ENCODE data around the gene PUS1. TPM values are rescaled to one million over a fixed set of nuclear protein-coding genes. Genes with fewer than 3 reads are reported as not detected.

Gene PUS1
- total RNA-seq, 1 donor from 2014 or later, result 7.7 TPM

DNA sequence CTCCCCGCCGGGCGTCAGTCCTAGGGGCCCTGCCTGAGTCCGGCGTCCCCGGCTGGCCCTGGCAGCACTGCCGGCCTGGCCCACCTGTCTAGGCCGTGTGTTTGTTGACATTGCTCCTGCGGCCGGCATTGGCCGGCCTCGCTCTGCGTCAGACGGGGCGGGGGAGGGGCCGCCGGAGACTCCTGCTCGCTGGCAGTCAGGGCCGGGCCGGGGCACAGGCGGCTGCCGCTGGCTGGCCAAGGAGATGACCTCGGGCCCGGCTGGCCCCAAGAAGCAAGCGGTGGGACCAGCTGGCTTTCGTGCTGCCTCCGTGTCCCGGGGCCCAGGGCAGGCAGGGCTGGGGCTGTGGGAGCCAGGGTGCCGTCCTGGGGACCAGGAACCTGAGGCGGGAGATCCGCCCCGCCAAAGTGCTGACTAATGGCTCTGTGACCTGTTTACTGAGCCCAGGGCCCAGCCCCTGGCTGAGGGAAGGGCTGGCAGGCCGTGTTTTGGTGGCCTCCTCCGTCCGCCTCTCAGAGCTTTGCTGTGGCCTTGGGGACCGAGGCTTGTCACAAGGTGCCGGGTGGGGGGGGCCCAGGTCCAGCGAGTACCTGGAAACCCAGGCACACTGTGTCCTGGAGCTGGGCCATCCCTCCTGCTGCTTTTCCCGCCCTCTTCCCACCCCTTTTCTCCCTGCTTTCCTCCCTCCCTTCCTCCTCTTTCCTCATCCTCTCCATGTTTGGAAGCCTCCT is 32.8 kb upstream of the PUS1 start:
- TF ChIP-seq, protein P1, sequence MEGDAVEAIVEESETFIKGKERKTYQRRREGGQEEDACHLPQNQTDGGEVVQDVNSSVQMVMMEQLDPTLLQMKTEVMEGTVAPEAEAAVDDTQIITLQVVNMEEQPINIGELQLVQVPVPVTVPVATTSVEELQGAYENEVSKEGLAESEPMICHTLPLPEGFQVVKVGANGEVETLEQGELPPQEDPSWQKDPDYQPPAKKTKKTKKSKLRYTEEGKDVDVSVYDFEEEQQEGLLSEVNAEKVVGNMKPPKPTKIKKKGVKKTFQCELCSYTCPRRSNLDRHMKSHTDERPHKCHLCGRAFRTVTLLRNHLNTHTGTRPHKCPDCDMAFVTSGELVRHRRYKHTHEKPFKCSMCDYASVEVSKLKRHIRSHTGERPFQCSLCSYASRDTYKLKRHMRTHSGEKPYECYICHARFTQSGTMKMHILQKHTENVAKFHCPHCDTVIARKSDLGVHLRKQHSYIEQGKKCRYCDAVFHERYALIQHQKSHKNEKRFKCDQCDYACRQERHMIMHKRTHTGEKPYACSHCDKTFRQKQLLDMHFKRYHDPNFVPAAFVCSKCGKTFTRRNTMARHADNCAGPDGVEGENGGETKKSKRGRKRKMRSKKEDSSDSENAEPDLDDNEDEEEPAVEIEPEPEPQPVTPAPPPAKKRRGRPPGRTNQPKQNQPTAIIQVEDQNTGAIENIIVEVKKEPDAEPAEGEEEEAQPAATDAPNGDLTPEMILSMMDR (IDR thresholded peaks at IDR 0.05; ENCODE audit: borderline replicate concordance), result no peak
- peaks cover 19% of the 10 kb centered on the region for H3K36me3 ChIP-seq
- H3K9me3 ChIP-seq (replicated peaks), result no peaks in the 10 kb centered on the region
- peaks cover 61% of the 10 kb centered on the region for H3K4me1 ChIP-seq
- intact Hi-C loops (cut with micrococcal nuclease), result no loop called here
- H3K27ac ChIP-seq (replicated peaks), result peak overlapping the region; percentile 99
- peak overlapping the region; percentile 79 for H3K4me3 ChIP-seq
- H3K27me3 ChIP-seq (ENCODE audit: low read depth), result no peaks in the 10 kb centered on the region
- peak; percentile 92 for DNase-seq

DNA sequence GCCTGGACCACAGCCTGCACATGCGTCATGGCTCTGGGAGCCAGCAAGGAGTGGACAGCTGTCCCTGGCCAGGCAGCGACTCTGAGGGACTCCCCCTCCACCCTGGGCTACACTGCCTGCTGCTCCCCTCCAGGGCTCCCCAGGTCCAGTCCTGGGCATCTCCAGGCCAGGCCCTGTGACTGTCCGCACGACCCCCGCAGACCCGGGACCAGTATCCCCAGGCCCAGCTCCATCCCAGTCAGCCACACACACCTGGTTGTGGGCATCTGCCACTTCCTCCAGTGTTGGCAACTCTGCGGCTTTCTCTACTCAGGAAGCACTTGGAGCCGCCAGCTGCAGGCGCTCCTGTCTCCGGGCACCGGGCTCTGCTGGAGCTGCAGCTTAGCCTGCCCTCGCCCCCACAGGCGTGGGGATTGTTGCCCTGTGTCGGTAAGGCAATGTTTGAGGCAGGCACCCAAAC is 32.2 kb upstream of the PUS1 start:
- intact Hi-C loops (cut with micrococcal nuclease), result no loop called here
- H3K27ac ChIP-seq (replicated peaks), result peak overlapping the region; percentile 99
- peaks cover 19% of the 10 kb centered on the region for H3K36me3 ChIP-seq
- peak overlapping the region; percentile 79 for H3K4me3 ChIP-seq
- no peaks in the 10 kb centered on the region for H3K27me3 ChIP-seq (ENCODE audit: low read depth)
- H3K9me3 ChIP-seq (replicated peaks), result no peaks in the 10 kb centered on the region
- peak; percentile 92 for DNase-seq
- H3K4me1 ChIP-seq, result peaks cover 67% of the 10 kb centered on the region
- TF ChIP-seq, protein P1 (IDR thresholded peaks at IDR 0.05; ENCODE audit: borderline replicate concordance), result no peak

DNA sequence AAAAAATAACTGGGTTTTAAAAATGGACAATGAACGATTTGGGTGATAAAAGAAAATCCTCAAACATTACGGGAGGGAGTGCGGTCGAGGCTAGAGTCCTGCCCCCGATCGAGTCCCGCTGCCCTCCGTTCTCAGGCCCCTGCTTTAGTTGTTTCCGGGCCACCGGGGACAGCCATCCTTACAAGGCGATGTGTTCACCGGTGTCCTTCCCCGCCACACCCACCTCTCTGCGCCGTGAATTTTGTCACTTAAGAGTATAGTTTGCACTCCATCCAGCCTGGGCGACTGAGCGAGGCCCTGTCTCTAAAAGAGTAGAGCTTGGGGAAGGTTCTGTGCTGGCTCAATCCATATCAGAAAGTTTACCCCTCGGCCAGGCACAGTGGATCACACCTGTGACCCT is 31.8 kb upstream of the PUS1 start:
- peak overlapping the region; percentile 79 for H3K4me3 ChIP-seq
- H3K36me3 ChIP-seq, result peaks cover 19% of the 10 kb centered on the region
- no peaks in the 10 kb centered on the region for H3K9me3 ChIP-seq (replicated peaks)
- no peak for DNase-seq
- H3K27ac ChIP-seq (replicated peaks), result peak overlapping the region; percentile 99
- peaks cover 71% of the 10 kb centered on the region for H3K4me1 ChIP-seq
- TF ChIP-seq, protein P1 (IDR thresholded peaks at IDR 0.05; ENCODE audit: borderline replicate concordance), result no peak
- no peaks in the 10 kb centered on the region for H3K27me3 ChIP-seq (ENCODE audit: low read depth)
- intact Hi-C loops (cut with micrococcal nuclease), result no loop called here

DNA sequence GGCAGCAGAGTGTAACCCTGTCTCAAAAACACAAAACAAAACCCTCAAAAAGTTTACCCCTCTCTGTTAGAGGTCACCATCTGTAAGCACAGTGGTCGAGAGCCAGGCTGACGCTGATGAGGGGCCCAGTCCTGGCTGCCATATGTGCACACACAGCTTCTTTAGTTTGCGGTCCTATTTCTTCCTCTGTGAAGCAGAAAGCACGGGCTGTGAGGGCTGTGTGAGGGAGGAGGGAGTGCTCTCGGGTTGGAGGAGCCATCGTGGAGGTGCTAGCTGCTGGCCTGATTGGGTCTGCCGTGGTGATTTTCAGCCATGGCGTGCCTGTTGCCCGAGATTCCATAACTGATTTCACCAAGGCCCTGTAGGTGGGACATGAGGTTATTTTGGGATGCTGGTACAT is 31.2 kb upstream of the PUS1 start:
- no peak overlapping the region for H3K4me3 ChIP-seq
- H3K4me1 ChIP-seq, result peaks cover 77% of the 10 kb centered on the region
- H3K27ac ChIP-seq (replicated peaks), result peak overlapping the region; percentile 99
- no peaks in the 10 kb centered on the region for H3K9me3 ChIP-seq (replicated peaks)
- no peaks in the 10 kb centered on the region for H3K27me3 ChIP-seq (ENCODE audit: low read depth)
- intact Hi-C loops (cut with micrococcal nuclease), result no loop called here
- no peak for DNase-seq
- TF ChIP-seq, protein P1 (IDR thresholded peaks at IDR 0.05; ENCODE audit: borderline replicate concordance), result no peak
- H3K36me3 ChIP-seq, result peaks cover 19% of the 10 kb centered on the region

DNA sequence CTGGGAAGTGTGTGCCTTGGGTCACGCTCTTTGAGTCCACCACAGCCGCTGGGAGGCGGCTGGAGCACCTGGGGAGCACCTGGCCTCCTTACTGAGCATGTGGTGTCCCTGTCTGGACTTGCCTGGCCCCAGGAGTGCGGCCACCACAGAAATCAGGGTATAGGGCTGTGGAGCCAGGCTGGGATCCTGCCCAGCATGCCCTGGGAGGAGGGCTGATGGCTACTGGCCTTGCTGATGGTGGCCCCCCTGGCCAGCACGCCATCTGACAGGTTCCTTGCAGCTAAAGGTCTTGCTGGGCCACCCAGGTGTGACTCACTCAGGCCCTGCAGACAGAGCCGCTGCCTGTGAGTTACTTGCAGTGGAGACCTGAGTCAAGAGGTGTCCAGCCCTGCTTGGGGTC is 28.7 kb upstream of the PUS1 start:
- H3K36me3 ChIP-seq, result peaks cover 19% of the 10 kb centered on the region
- no peak for DNase-seq
- peaks cover 94% of the 10 kb centered on the region for H3K4me1 ChIP-seq
- intact Hi-C loops (cut with micrococcal nuclease), result no loop called here
- TF ChIP-seq, protein P1 (IDR thresholded peaks at IDR 0.05; ENCODE audit: borderline replicate concordance), result no peak
- H3K4me3 ChIP-seq, result no peak overlapping the region
- H3K9me3 ChIP-seq (replicated peaks), result no peaks in the 10 kb centered on the region
- peak overlapping the region; percentile 80 for H3K27ac ChIP-seq (replicated peaks)
- no peaks in the 10 kb centered on the region for H3K27me3 ChIP-seq (ENCODE audit: low read depth)

All from left ventricle myocardium inferior (tissue), 1 donor.